CD4-positive, alpha-beta T cell (primary cell): ENCODE data around the gene HLA-DRB1. TPM values are rescaled to one million over a fixed set of nuclear protein-coding genes. Genes with fewer than 3 reads are reported as not detected.

Source experiments
- ATAC-seq: fragments of 200-7000 bp; cut with Tn5 transposase; one replicate; pipeline ENCODE4 v1.10.0; 2022; ENCODE audit warnings: mild to moderate bottlenecking; ENCODE audit not compliant: poor library complexity
- CTCF ChIA-PET: fragments of 350-600 bp; sonication (Branson Sonifier 250); formaldehyde crosslinking; loops from one replicate; lab custom pipeline; 2021; ENCODE audit warnings: antibody characterized with exemption, inconsistent platforms; lab: Charles Lee
- POLR2A ChIA-PET: fragments of 350-600 bp; sonication (Branson Sonifier 250); formaldehyde crosslinking; loops from one replicate; lab custom pipeline; 2021; ENCODE audit warnings: antibody characterized with exemption, inconsistent platforms; lab: Charles Lee
- DNase-seq, 14 experiments: peaks; one replicate each; pipeline ENCODE4 v3.0.0-alpha.2; 2013 to 2020; ENCODE audit warnings: mixed read lengths in 2 of 14
- H3K27ac ChIP-seq, 2 donors: one replicate each; pipeline versions ENCODE4 v1.5.1 to v1.7.0; 2013; ENCODE audit warnings: low read length in 2 of 2, low read depth in 1 of 2, mild to moderate bottlenecking in 1 of 2
- H3K27me3 ChIP-seq, 2 experiments: 1 replicate in 1 of 2; 2 replicates in 1 of 2; pipeline versions ENCODE4 v1.6.1 to v1.7.0; 2013; ENCODE audit warnings: low read length in 2 of 2, control low read depth in 1 of 2, mild to moderate bottlenecking in 1 of 2, moderate library complexity in 1 of 2; ENCODE audit not compliant: insufficient read depth in 2 of 2, control insufficient read depth in 1 of 2
- H3K36me3 ChIP-seq: one replicate; pipeline ENCODE4 v1.6.1; 2013; ENCODE audit warnings: low read length, control low read depth; ENCODE audit not compliant: insufficient read depth
- H3K4me1 ChIP-seq: one replicate; pipeline ENCODE4 v1.6.1; 2013; ENCODE audit warnings: low read length, control low read depth; ENCODE audit not compliant: insufficient read depth
- H3K4me3 ChIP-seq: one replicate; pipeline ENCODE4 v1.5.1; 2013; ENCODE audit warnings: mild to moderate bottlenecking, low read length, moderate library complexity
- H3K9me3 ChIP-seq, 2 experiments: 1 replicate in 1 of 2; 2 replicates in 1 of 2; pipeline versions ENCODE4 v1.6.1 to v1.7.0; 2013; ENCODE audit warnings: low read length in 2 of 2, mild to moderate bottlenecking in 2 of 2, control low read depth in 1 of 2, moderate library complexity in 1 of 2; ENCODE audit not compliant: control insufficient read depth in 1 of 2, insufficient read depth in 1 of 2
- H3K27ac Mint-ChIP-seq: one replicate; pipeline ENCODE4 v1.8.0; 2020; ENCODE audit warnings: mixed read lengths
- H3K27me3 Mint-ChIP-seq: one replicate; pipeline ENCODE4 v1.8.0; 2021; ENCODE audit warnings: mixed read lengths
- H3K36me3 Mint-ChIP-seq: one replicate; pipeline ENCODE4 v1.8.0; 2021; ENCODE audit warnings: low read depth, mixed read lengths
- H3K4me1 Mint-ChIP-seq: one replicate; pipeline ENCODE4 v1.8.0; 2021; ENCODE audit warnings: low read depth, mixed read lengths
- H3K4me3 Mint-ChIP-seq: one replicate; pipeline ENCODE4 v1.8.0; 2020; ENCODE audit warnings: mild to moderate bottlenecking, mixed read lengths
- H3K9me3 Mint-ChIP-seq: one replicate; pipeline ENCODE4 v1.8.0; 2020; ENCODE audit warnings: mixed read lengths
- CTCF ChIP-seq: fragments of 200-600 bp; IDR thresholded peaks from one replicate; pipeline ENCODE4 v1.8.0; 2022; ENCODE audit warnings: antibody characterized with exemption, mild to moderate bottlenecking
- intact Hi-C, 2 experiments: fragments of 100-400 bp; cut with DNase I in 1 of 2; cut with micrococcal nuclease in 1 of 2; formaldehyde crosslinking; loops; one replicate each; pipeline versions ENCODE4 v1.15.1 to v1.9.0; 2023 to 2025; cut with DNase I, micrococcal nuclease
- total RNA-seq, 174 experiments: library from RNA in 2 of 174; stranded (reverse) in 2 of 174; gene quantifications; one replicate each; pipeline ENCODE4 v1.2.3 and lab custom pipeline; 2021 to 2026

HLA-DRB1 gene
- total RNA-seq, 2 experiments from 2014 or later = 31.3 to 33.6 TPM

GRCh38 chr6:32566957-32567356 lies 22.7 kb downstream of the HLA-DRB1 start:
- no peaks in the 10 kb centered on the region for H3K36me3 ChIP-seq
- Mint-ChIP-seq H3K9me3 (no peaks in the 10 kb centered on the region), H3K4me3 (no peak overlapping the region), H3K36me3 (no peaks in the 10 kb centered on the region), H3K27me3 (peaks cover 12% of the 10 kb centered on the region), H3K4me1 (peaks cover 11% of the 10 kb centered on the region), H3K27ac (no peak overlapping the region)
- H3K4me1 ChIP-seq = no peaks in the 10 kb centered on the region
- no peak overlapping the region for H3K27ac ChIP-seq
- ATAC-seq (no peak), DNase-seq (no peak)
- ChIA-PET CTCF (no interaction called here), POLR2A (no interaction called here)
- intact Hi-C loops = no loop called here
- H3K27me3 ChIP-seq = no peaks in the 10 kb centered on the region
- H3K4me3 ChIP-seq = no peak overlapping the region
- no peak for TF ChIP-seq CTCF
- H3K9me3 ChIP-seq = no peaks in the 10 kb centered on the region

GRCh38 chr6:32565511-32565910 lies 24.1 kb downstream of the HLA-DRB1 start:
- Histone ChIP-seq H3K36me3 (no peaks in the 10 kb centered on the region), H3K27me3 (no peaks in the 10 kb centered on the region), H3K27ac (no peak overlapping the region), H3K9me3 (no peaks in the 10 kb centered on the region), H3K4me3 (no peak overlapping the region), H3K4me1 (no peaks in the 10 kb centered on the region)
- ATAC-seq (no peak), DNase-seq (no peak)
- intact Hi-C loops = no loop called here
- CTCF ChIA-PET = no interaction called here
- POLR2A ChIA-PET = no interaction called here
- no peak for TF ChIP-seq CTCF
- Mint-ChIP-seq H3K4me1 (peaks cover 11% of the 10 kb centered on the region), H3K4me3 (no peak overlapping the region), H3K27me3 (peaks cover 19% of the 10 kb centered on the region), H3K36me3 (no peaks in the 10 kb centered on the region), H3K27ac (no peak overlapping the region), H3K9me3 (no peaks in the 10 kb centered on the region)

- ChIA-PET POLR2A (no interaction called here), CTCF (no interaction called here)
These were observed 26.7 kb downstream of the HLA-DRB1 start for GRCh38 chr6:32562940-32563339.

More at GRCh38 chr6:32562940-32563339, 26.7 kb downstream of the HLA-DRB1 start:
- H3K27me3 Mint-ChIP-seq = peaks cover 19% of the 10 kb centered on the region
- no peak for ATAC-seq
- H3K9me3 Mint-ChIP-seq = no peaks in the 10 kb centered on the region
- H3K36me3 Mint-ChIP-seq = no peaks in the 10 kb centered on the region
- Histone ChIP-seq H3K4me3 (no peak overlapping the region), H3K27me3 (no peaks in the 10 kb centered on the region), H3K4me1 (no peaks in the 10 kb centered on the region), H3K27ac (no peak overlapping the region), H3K36me3 (no peaks in the 10 kb centered on the region), H3K9me3 (no peaks in the 10 kb centered on the region)
- H3K4me3 Mint-ChIP-seq = no peak overlapping the region
- intact Hi-C loops = no loop called here
- no peaks in the 10 kb centered on the region for H3K4me1 Mint-ChIP-seq
- TF ChIP-seq CTCF = no peak
- DNase-seq = no peak
- no peak overlapping the region for H3K27ac Mint-ChIP-seq
